ENCODE results near the gene STXBP6.
"Not testable (repeated sequence)": the region's sequence is repeated elsewhere in the genome, so short reads cannot be mapped to it uniquely, and the experiment has no call there.

STXBP6 gene

GRCh38 chr14:24775950-24776349, 274.0 kb downstream of the STXBP6 start:
- H3K36me3 ChIP-seq (replicated peaks; ENCODE audit: low read depth, low read length): no peaks in the 10 kb centered on the region
- no peak overlapping the region for H3K27ac ChIP-seq (ENCODE audit: low read length)
- TF ChIP-seq, protein P1, sequence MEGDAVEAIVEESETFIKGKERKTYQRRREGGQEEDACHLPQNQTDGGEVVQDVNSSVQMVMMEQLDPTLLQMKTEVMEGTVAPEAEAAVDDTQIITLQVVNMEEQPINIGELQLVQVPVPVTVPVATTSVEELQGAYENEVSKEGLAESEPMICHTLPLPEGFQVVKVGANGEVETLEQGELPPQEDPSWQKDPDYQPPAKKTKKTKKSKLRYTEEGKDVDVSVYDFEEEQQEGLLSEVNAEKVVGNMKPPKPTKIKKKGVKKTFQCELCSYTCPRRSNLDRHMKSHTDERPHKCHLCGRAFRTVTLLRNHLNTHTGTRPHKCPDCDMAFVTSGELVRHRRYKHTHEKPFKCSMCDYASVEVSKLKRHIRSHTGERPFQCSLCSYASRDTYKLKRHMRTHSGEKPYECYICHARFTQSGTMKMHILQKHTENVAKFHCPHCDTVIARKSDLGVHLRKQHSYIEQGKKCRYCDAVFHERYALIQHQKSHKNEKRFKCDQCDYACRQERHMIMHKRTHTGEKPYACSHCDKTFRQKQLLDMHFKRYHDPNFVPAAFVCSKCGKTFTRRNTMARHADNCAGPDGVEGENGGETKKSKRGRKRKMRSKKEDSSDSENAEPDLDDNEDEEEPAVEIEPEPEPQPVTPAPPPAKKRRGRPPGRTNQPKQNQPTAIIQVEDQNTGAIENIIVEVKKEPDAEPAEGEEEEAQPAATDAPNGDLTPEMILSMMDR (IDR thresholded peaks at IDR 0.05; ENCODE audit: low read depth, low read length): no peak
- TF ChIP-seq EZH2phosphoT487 (IDR thresholded peaks at IDR 0.05; ENCODE audit: low read depth): no peak
- no peaks in the 10 kb centered on the region for H3K4me1 ChIP-seq (ENCODE audit: low read length)
- no peaks in the 10 kb centered on the region for H3K9me3 ChIP-seq (ENCODE audit: insufficient read depth, low read length)
- H4K20me1 ChIP-seq (ENCODE audit: insufficient read depth, low read length): no peaks in the 10 kb centered on the region
- H3K27me3 ChIP-seq (ENCODE audit: low read depth, low read length): no peaks in the 10 kb centered on the region
- no peak overlapping the region for H2AFZ ChIP-seq (ENCODE audit: low read depth, low read length)
- no peaks in the 10 kb centered on the region for H3K79me2 ChIP-seq (ENCODE audit: low read length)
- H3K4me2 ChIP-seq (ENCODE audit: low read length): no peak overlapping the region
- no peak overlapping the region for H3K9ac ChIP-seq (ENCODE audit: low read length)
- no peak overlapping the region for H3K4me3 ChIP-seq (ENCODE audit: low read length)

GRCh38 chr14:24774187-24774915, 275.6 kb downstream of the STXBP6 start:
- no peak overlapping the region for H3K9ac ChIP-seq (ENCODE audit: low read length)
- no peaks in the 10 kb centered on the region for H3K79me2 ChIP-seq (ENCODE audit: low read length)
- H3K4me1 ChIP-seq (ENCODE audit: low read length): no peaks in the 10 kb centered on the region
- no peak overlapping the region for H3K4me3 ChIP-seq (ENCODE audit: low read length)
- no peak overlapping the region for H2AFZ ChIP-seq (ENCODE audit: low read depth, low read length)
- H3K9me3 ChIP-seq (ENCODE audit: insufficient read depth, low read length): no peaks in the 10 kb centered on the region
- H3K36me3 ChIP-seq (replicated peaks; ENCODE audit: low read depth, low read length): no peaks in the 10 kb centered on the region
- no peak overlapping the region for H3K4me2 ChIP-seq (ENCODE audit: low read length)
- TF ChIP-seq, protein P1 (IDR thresholded peaks at IDR 0.05; ENCODE audit: low read depth, low read length): no peak
- TF ChIP-seq EZH2phosphoT487 (IDR thresholded peaks at IDR 0.05; ENCODE audit: low read depth): no peak
- H3K27ac ChIP-seq (ENCODE audit: low read length): no peak overlapping the region
- no peaks in the 10 kb centered on the region for H4K20me1 ChIP-seq (ENCODE audit: insufficient read depth, low read length)
- peaks cover 3% of the 10 kb centered on the region; the same call in 1 of the 2 replicates for H3K27me3 ChIP-seq (ENCODE audit: low read depth, low read length)

DNA sequence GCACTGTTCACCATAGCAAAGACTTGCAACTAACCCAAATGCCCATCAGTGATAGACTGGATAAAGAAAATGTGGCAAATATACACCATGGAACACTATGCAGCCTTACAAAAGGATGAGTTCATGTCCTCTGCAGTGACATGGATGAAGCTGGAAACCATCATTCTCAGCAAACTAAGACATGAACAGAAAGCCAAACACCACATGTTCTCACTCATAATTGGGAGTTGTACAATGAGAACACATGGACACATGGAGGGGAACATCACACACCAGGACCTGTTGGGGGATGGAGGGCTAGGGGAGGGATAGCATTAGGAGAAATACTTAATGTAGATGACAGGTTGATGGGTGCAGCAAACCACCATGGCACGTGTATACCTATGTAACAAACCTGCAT, 276.4 kb downstream of the STXBP6 start:
- not testable (repeated sequence) for H3K27me3 ChIP-seq (ENCODE audit: low read depth, low read length); H3K4me3 ChIP-seq (ENCODE audit: low read length)

GRCh38 chr14:24766434-24766833, 283.5 kb downstream of the STXBP6 start:
- no peaks in the 10 kb centered on the region for H3K9me3 ChIP-seq (ENCODE audit: insufficient read depth, low read length)
- peaks cover 4% of the 10 kb centered on the region; the same call in 1 of the 2 replicates for H3K27me3 ChIP-seq (ENCODE audit: low read depth, low read length)
- no peak overlapping the region for H3K4me3 ChIP-seq (ENCODE audit: low read length)
- no peak for TF ChIP-seq EZH2phosphoT487 (IDR thresholded peaks at IDR 0.05; ENCODE audit: low read depth)
- TF ChIP-seq, protein P1 (IDR thresholded peaks at IDR 0.05; ENCODE audit: low read depth, low read length): no peak
- H3K27ac ChIP-seq (ENCODE audit: low read length): no peak overlapping the region
- no peaks in the 10 kb centered on the region for H3K79me2 ChIP-seq (ENCODE audit: low read length)
- no peaks in the 10 kb centered on the region for H3K36me3 ChIP-seq (replicated peaks; ENCODE audit: low read depth, low read length)
- no peaks in the 10 kb centered on the region for H4K20me1 ChIP-seq (ENCODE audit: insufficient read depth, low read length)
- H3K4me2 ChIP-seq (ENCODE audit: low read length): no peak overlapping the region
- no peaks in the 10 kb centered on the region for H3K4me1 ChIP-seq (ENCODE audit: low read length)
- H2AFZ ChIP-seq (ENCODE audit: low read depth, low read length): no peak overlapping the region
- no peak overlapping the region for H3K9ac ChIP-seq (ENCODE audit: low read length)

More for the DNA sequence above, 276.4 kb downstream of the STXBP6 start:
- H3K4me1 ChIP-seq (ENCODE audit: low read length); H3K79me2 ChIP-seq (ENCODE audit: low read length); H3K4me2 ChIP-seq (ENCODE audit: low read length); H3K36me3 ChIP-seq (replicated peaks; ENCODE audit: low read depth, low read length); H3K27ac ChIP-seq (ENCODE audit: low read length); H2AFZ ChIP-seq (ENCODE audit: low read depth, low read length); H3K9ac ChIP-seq (ENCODE audit: low read length); H3K9me3 ChIP-seq (ENCODE audit: insufficient read depth, low read length); H4K20me1 ChIP-seq (ENCODE audit: insufficient read depth, low read length): not testable (repeated sequence)
